ENCODE results near the gene SDK1. TPM values are rescaled to one million over a fixed set of nuclear protein-coding genes. Genes with fewer than 3 reads are reported as not detected.

Gene SDK1
- total and polyA plus RNA-seq, 2 experiments from 2014 or later = not detected

GRCh38 chr7:4127909-4128560, 827.0 kb downstream of the SDK1 start:
- Histone ChIP-seq H3K27me3 (replicated peaks; ENCODE audit: insufficient read depth) (no peaks in the 10 kb centered on the region), H3F3A (ENCODE audit: insufficient read depth) (no peaks in the 10 kb centered on the region), H3K4me2 (ENCODE audit: unreplicated experiment) (no peak overlapping the region), H2AFZ (no peak overlapping the region), H3K79me2 (ENCODE audit: insufficient read depth) (no peaks in the 10 kb centered on the region), H3K27ac (no peak overlapping the region), H3K4me3 (no peak overlapping the region), H3K9me3 (ENCODE audit: low read depth) (no peaks in the 10 kb centered on the region), H3K9me2 (ENCODE audit: insufficient read depth) (no peaks in the 10 kb centered on the region), H3K4me1 (ENCODE audit: insufficient read depth) (no peaks in the 10 kb centered on the region), H3K36me3 (ENCODE audit: low read depth) (no peaks in the 10 kb centered on the region), H4K20me1 (ENCODE audit: insufficient read depth) (no peaks in the 10 kb centered on the region), H3K9ac (no peak overlapping the region)
- DNase-seq = no peak
- no peak for TF ChIP-seq EZH2phosphoT487 (IDR thresholded peaks at IDR 0.05; ENCODE audit: insufficient read depth, low read depth)
- TF ChIP-seq EZH2 (IDR thresholded peaks at IDR 0.05; ENCODE audit: insufficient read depth, poor library complexity, severe bottlenecking) = no peak
- WGBS, 2 experiments (ENCODE audit: low coverage in 1 of 2, low lambda C conversion rate in 2 of 2, missing lambda C conversion rate in 2 of 2) = 50 to 51% methylated on average over 21 of the region's 21 CpGs
- in situ Hi-C loops (cut with MboI) = no loop called here

GRCh38 chr7:4129481-4130122, 828.5 kb downstream of the SDK1 start:
- no peaks in the 10 kb centered on the region for H3K36me3 ChIP-seq (ENCODE audit: low read depth)
- in situ Hi-C loops (cut with MboI) = no loop called here
- 74 to 75% methylated on average over 21 to 29 of the region's 29 CpGs for WGBS, 2 experiments (ENCODE audit: low coverage in 1 of 2, low lambda C conversion rate in 2 of 2, missing lambda C conversion rate in 2 of 2)

GRCh38 chr7:4131063-4131462, 830.0 kb downstream of the SDK1 start:
- no peaks in the 10 kb centered on the region for H3K9me3 ChIP-seq (ENCODE audit: low read depth)
- no peaks in the 10 kb centered on the region for H3K27me3 ChIP-seq (replicated peaks; ENCODE audit: insufficient read depth)
- H4K20me1 ChIP-seq (ENCODE audit: insufficient read depth) = no peaks in the 10 kb centered on the region
- no peak overlapping the region for H3K4me2 ChIP-seq (ENCODE audit: unreplicated experiment)
- H3K9ac ChIP-seq = no peak overlapping the region
- no peaks in the 10 kb centered on the region for H3K9me2 ChIP-seq (ENCODE audit: insufficient read depth)
- no peaks in the 10 kb centered on the region for H3F3A ChIP-seq (ENCODE audit: insufficient read depth)
- H3K79me2 ChIP-seq (ENCODE audit: insufficient read depth) = no peaks in the 10 kb centered on the region
- TF ChIP-seq EZH2 (IDR thresholded peaks at IDR 0.05; ENCODE audit: insufficient read depth, poor library complexity, severe bottlenecking) = no peak
- TF ChIP-seq EZH2phosphoT487 (IDR thresholded peaks at IDR 0.05; ENCODE audit: insufficient read depth, low read depth) = no peak
- DNase-seq = no peak
- no peaks in the 10 kb centered on the region for H3K36me3 ChIP-seq (ENCODE audit: low read depth)
- no peak overlapping the region for H3K4me3 ChIP-seq
- 48 to 55% methylated on average over 7 of the region's 7 CpGs for WGBS, 2 experiments (ENCODE audit: low coverage in 1 of 2, low lambda C conversion rate in 2 of 2, missing lambda C conversion rate in 2 of 2)
- no peak overlapping the region for H2AFZ ChIP-seq
- H3K27ac ChIP-seq = no peak overlapping the region
- H3K4me1 ChIP-seq (ENCODE audit: insufficient read depth) = no peaks in the 10 kb centered on the region
- in situ Hi-C loops (cut with MboI) = no loop called here

More at GRCh38 chr7:4129481-4130122, 828.5 kb downstream of the SDK1 start:
- no peaks in the 10 kb centered on the region for H3K9me2 ChIP-seq (ENCODE audit: insufficient read depth)
- H3K27me3 ChIP-seq (replicated peaks; ENCODE audit: insufficient read depth) = no peaks in the 10 kb centered on the region
- H3K79me2 ChIP-seq (ENCODE audit: insufficient read depth) = no peaks in the 10 kb centered on the region
- no peak for DNase-seq
- H4K20me1 ChIP-seq (ENCODE audit: insufficient read depth) = no peaks in the 10 kb centered on the region
- no peak overlapping the region for H2AFZ ChIP-seq
- H3K9me3 ChIP-seq (ENCODE audit: low read depth) = no peaks in the 10 kb centered on the region
- no peaks in the 10 kb centered on the region for H3K4me1 ChIP-seq (ENCODE audit: insufficient read depth)
- H3K4me2 ChIP-seq (ENCODE audit: unreplicated experiment) = no peak overlapping the region
- H3K4me3 ChIP-seq = no peak overlapping the region
- TF ChIP-seq EZH2 (IDR thresholded peaks at IDR 0.05; ENCODE audit: insufficient read depth, poor library complexity, severe bottlenecking) (no peak), EZH2phosphoT487 (IDR thresholded peaks at IDR 0.05; ENCODE audit: insufficient read depth, low read depth) (no peak)
- no peak overlapping the region for H3K27ac ChIP-seq
- H3F3A ChIP-seq (ENCODE audit: insufficient read depth) = no peaks in the 10 kb centered on the region
- no peak overlapping the region for H3K9ac ChIP-seq

GRCh38 chr7:4132221-4132620, 831.2 kb downstream of the SDK1 start:
- Histone ChIP-seq H3K36me3 (ENCODE audit: low read depth) (no peaks in the 10 kb centered on the region), H3F3A (ENCODE audit: insufficient read depth) (no peaks in the 10 kb centered on the region), H3K27ac (no peak overlapping the region), H2AFZ (no peak overlapping the region), H3K9me3 (ENCODE audit: low read depth) (no peaks in the 10 kb centered on the region), H3K4me2 (ENCODE audit: unreplicated experiment) (no peak overlapping the region), H3K9ac (no peak overlapping the region), H3K9me2 (ENCODE audit: insufficient read depth) (no peaks in the 10 kb centered on the region), H3K4me1 (ENCODE audit: insufficient read depth) (no peaks in the 10 kb centered on the region), H3K79me2 (ENCODE audit: insufficient read depth) (no peaks in the 10 kb centered on the region), H3K27me3 (replicated peaks; ENCODE audit: insufficient read depth) (no peaks in the 10 kb centered on the region), H4K20me1 (ENCODE audit: insufficient read depth) (no peaks in the 10 kb centered on the region), H3K4me3 (no peak overlapping the region)
- in situ Hi-C loops (cut with MboI) = no loop called here
- 62 to 67% methylated on average over 14 of the region's 14 CpGs for WGBS, 2 experiments (ENCODE audit: low coverage in 1 of 2, low lambda C conversion rate in 2 of 2, missing lambda C conversion rate in 2 of 2)
- TF ChIP-seq EZH2phosphoT487 (IDR thresholded peaks at IDR 0.05; ENCODE audit: insufficient read depth, low read depth) (no peak), EZH2 (IDR thresholded peaks at IDR 0.05; ENCODE audit: insufficient read depth, poor library complexity, severe bottlenecking) (no peak)
- DNase-seq = no peak

Measured in GM23248 (cell line).